ENCODE measurements around the gene MORN4. TPM values are rescaled to one million over a fixed set of nuclear protein-coding genes. Genes with fewer than 3 reads are reported as not detected.

MORN4 gene
- total and polyA plus RNA-seq, 2 of the 13 experiments (the other 11 are each of a cell fraction or from before 2014, with no cell fraction given) = 3.4 to 9.1 TPM

DNA sequence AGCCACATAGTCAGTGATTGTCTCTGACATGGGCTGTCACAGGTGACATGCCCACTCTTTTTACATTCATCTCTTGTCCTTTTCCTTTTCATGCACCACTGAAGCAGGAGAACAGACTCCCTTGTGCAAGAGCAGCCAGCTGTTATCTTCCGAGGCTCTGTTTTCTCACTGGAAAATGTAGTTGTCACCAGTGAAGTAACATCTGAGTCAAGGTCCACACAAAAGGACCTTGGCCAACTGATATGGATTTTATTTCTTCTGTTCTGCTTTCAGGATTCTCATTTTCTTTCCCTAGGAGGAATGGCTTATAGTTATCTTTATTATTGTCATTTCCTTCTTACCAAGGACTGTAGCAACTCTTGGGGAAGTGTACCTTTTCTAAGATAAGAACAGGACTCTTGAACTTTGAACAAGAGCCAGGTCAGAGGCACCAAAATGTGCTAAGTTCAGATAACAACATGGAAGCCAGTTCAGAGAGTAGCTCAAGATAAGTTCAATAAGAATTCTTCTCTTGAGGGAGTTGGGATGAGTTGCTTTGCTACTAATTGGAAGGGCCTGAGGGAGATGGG is 31.1 kb upstream of the MORN4 start:
- H3K79me2 ChIP-seq (ENCODE audit: insufficient read depth, low read length) = no peaks in the 10 kb centered on the region
- H3K4me1 ChIP-seq (ENCODE audit: insufficient read depth, low read length) = peaks cover 33% of the 10 kb centered on the region
- 35% methylated on average over 1 of the region's 1 CpG for WGBS (ENCODE audit: low lambda C conversion rate)
- peak overlapping the region; percentile 19; the same call in 1 of the 2 replicates for H3K4me2 ChIP-seq (ENCODE audit: low read depth, low read length)
- DNase-seq (ENCODE audit: low spot score) (peak; percentile 66), FAIRE-seq (peak; percentile 23), ATAC-seq (peak; percentile 84)
- ChIA-PET CTCF (ENCODE audit: low intra/inter-chr PET ratio, low total read pairs) (no interaction called here), POLR2A (interaction anchor here (0.7 kb wide), 1 partner anchor 11 kb away, joined by 3 read pairs; no protein-coding TSS in a partner anchor)
- no peaks in the 10 kb centered on the region for H3K9me3 ChIP-seq (ENCODE audit: low read length)
- in situ Hi-C loops (cut with HindIII; ENCODE audit: extremely low pct_ligation_motif_present, low pct_unique_long_range_greater_than_20kb) = no loop called here
- no TSS peak for BruUV-seq (replicated peaks)
- H3K36me3 ChIP-seq (replicated peaks in 1 of 2; ENCODE audit: control insufficient read depth in 1 of 2, insufficient read depth in 2 of 2, low read length in 2 of 2) = peaks cover 3 to 22% of the 10 kb centered on the region in 2 experiments; a peak in 4 of 5 replicates
- no peaks in the 10 kb centered on the region for H4K20me1 ChIP-seq (ENCODE audit: insufficient read depth, low read length)
- H3K4me3 ChIP-seq (replicated peaks in 1 of 3; ENCODE audit: insufficient read depth in 1 of 3, low read depth in 2 of 3, low read length in 3 of 3) = no peak overlapping the region
- intact Hi-C loops (cut with micrococcal nuclease; ENCODE audit: unreplicated experiment) = no loop called here
- no peak overlapping the region for H3K9ac ChIP-seq (ENCODE audit: insufficient read depth, low read depth, low read length)
- no peaks in the 10 kb centered on the region for H3K27me3 ChIP-seq (ENCODE audit: control insufficient read depth in 1 of 2, insufficient read depth in 2 of 2, low read length in 2 of 2)
- H3K27ac ChIP-seq (ENCODE audit: extremely low read length, insufficient read depth, low read length) = peak overlapping the region; percentile 64
- no peak overlapping the region for H2AFZ ChIP-seq (ENCODE audit: low read length)
- TF ChIP-seq, protein P1, sequence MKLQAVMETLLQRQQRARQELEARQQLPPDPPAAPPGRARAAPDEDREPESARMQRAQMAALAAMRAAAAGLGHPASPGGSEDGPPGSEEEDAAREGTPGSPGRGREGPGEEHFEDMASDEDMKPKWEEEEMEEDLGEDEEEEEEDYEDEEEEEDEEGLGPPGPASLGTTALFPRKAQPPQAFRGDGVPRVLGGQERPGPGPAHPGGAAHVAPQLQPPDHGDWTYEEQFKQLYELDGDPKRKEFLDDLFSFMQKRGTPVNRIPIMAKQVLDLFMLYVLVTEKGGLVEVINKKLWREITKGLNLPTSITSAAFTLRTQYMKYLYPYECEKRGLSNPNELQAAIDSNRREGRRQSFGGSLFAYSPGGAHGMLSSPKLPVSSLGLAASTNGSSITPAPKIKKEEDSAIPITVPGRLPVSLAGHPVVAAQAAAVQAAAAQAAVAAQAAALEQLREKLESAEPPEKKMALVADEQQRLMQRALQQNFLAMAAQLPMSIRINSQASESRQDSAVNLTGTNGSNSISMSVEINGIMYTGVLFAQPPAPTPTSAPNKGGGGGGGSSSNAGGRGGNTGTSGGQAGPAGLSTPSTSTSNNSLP (IDR thresholded peaks at IDR 0.05; ENCODE audit: low read depth, low read length) = peak; percentile 23; the same call in 1 of the 2 replicates
- TF ChIP-seq HNF4A (CRISPR knock-in tag; IDR thresholded peaks at IDR 0.05) = peak; percentile 84
- TF ChIP-seq GATAD2A (CRISPR knock-in tag; IDR thresholded peaks at IDR 0.05) = peak; percentile 46
- TF ChIP-seq PLRG1 (conservative IDR thresholded peaks at IDR 0.05) = no peak
- peak; percentile 36; the same call in 1 of the 2 replicates for TF ChIP-seq HDAC1 (CRISPR knock-in tag; IDR thresholded peaks at IDR 0.05)
- TF ChIP-seq, protein P2, sequence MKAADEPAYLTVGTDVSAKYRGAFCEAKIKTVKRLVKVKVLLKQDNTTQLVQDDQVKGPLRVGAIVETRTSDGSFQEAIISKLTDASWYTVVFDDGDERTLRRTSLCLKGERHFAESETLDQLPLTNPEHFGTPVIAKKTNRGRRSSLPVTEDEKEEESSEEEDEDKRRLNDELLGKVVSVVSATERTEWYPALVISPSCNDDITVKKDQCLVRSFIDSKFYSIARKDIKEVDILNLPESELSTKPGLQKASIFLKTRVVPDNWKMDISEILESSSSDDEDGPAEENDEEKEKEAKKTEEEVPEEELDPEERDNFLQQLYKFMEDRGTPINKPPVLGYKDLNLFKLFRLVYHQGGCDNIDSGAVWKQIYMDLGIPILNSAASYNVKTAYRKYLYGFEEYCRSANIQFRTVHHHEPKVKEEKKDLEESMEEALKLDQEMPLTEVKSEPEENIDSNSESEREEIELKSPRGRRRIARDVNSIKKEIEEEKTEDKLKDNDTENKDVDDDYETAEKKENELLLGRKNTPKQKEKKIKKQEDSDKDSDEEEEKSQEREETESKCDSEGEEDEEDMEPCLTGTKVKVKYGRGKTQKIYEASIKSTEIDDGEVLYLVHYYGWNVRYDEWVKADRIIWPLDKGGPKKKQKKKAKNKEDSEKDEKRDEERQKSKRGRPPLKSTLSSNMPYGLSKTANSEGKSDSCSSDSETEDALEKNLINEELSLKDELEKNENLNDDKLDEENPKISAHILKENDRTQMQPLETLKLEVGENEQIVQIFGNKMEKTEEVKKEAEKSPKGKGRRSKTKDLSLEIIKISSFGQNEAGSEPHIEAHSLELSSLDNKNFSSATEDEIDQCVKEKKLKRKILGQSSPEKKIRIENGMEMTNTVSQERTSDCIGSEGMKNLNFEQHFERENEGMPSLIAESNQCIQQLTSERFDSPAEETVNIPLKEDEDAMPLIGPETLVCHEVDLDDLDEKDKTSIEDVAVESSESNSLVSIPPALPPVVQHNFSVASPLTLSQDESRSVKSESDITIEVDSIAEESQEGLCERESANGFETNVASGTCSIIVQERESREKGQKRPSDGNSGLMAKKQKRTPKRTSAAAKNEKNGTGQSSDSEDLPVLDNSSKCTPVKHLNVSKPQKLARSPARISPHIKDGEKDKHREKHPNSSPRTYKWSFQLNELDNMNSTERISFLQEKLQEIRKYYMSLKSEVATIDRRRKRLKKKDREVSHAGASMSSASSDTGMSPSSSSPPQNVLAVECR (CRISPR knock-in tag; IDR thresholded peaks at IDR 0.05; ENCODE audit: borderline replicate concordance) = peak; percentile 36; the same call in 1 of the 2 replicates
- no peak for TF ChIP-seq HOXA9 (CRISPR knock-in tag; IDR thresholded peaks at IDR 0.05; ENCODE audit: borderline replicate concordance)
- 0 out of 2 replicates have a peak, but pooled peaks have one; percentile 22 for TF ChIP-seq RCOR2 (CRISPR knock-in tag; IDR thresholded peaks at IDR 0.05)
- TF ChIP-seq DPF2 (CRISPR knock-in tag; IDR thresholded peaks at IDR 0.05; ENCODE audit: borderline replicate concordance, low read depth) = 0 out of 2 replicates have a peak, but pooled peaks have one; percentile 26
- peak; percentile 40 for TF ChIP-seq NCOR1 (IDR thresholded peaks at IDR 0.05; ENCODE audit: borderline replicate concordance, low read length)
- no peak for TF ChIP-seq ZBTB7A (CRISPR knock-in tag; IDR thresholded peaks at IDR 0.05)
- 0 out of 2 replicates have a peak, but pooled peaks have one; percentile 18 for TF ChIP-seq MED1 (CRISPR knock-in tag; IDR thresholded peaks at IDR 0.05)
- no peak for TF ChIP-seq ZNF33A (CRISPR knock-in tag; IDR thresholded peaks at IDR 0.05; ENCODE audit: borderline replicate concordance)
- TF ChIP-seq ZNF607 (CRISPR knock-in tag; IDR thresholded peaks at IDR 0.05; ENCODE audit: borderline replicate concordance) = no peak

Data from HepG2 (cell line).